OCI-LY7 (cell line): ENCODE results near the gene ZNF593OS. TPM values are rescaled to one million over a fixed set of nuclear protein-coding genes. Genes with fewer than 3 reads are reported as not detected.

Experiments
- BruUV-seq: library from RNA; stranded (reverse); fragments of 400-500 nt; replicated peaks from 2 replicates; lab custom pipeline; 2021; lab: Mats Ljungman, UMichigan
- CTCF ChIA-PET: fragments of 300-600 bp; sonication (Branson Sonifier 250); formaldehyde crosslinking; loops from one replicate; lab custom pipeline; 2022; ENCODE audit warnings: antibody characterized with exemption; ENCODE audit not compliant: unreplicated experiment; lab: Charles Lee
- POLR2A ChIA-PET: fragments of 300-600 bp; sonication (Branson Sonifier 250); formaldehyde crosslinking; loops from one replicate; lab custom pipeline; 2022; ENCODE audit warnings: antibody characterized with exemption; lab: Charles Lee
- DNase-seq: peaks from one replicate; pipeline ENCODE4 v3.0.0-alpha.2; 2015; ENCODE audit warnings: low spot score
- H2AFZ ChIP-seq: fragments of 200-600 bp; sonication (generic), shearing (Covaris generic); 2 replicates; pipeline ENCODE4 v1.6.1; 2014; ENCODE audit warnings: mild to moderate bottlenecking, antibody characterized with exemption, low read length, moderate library complexity
- H3K27ac ChIP-seq: fragments of 200-600 bp; sonication (generic); 2 replicates; pipeline ENCODE4 v1.5.1; 2014; ENCODE audit warnings: mixed run types, low read depth, mild to moderate bottlenecking, moderate library complexity, low read length, inconsistent platforms; ENCODE audit not compliant: poor library complexity, severe bottlenecking
- H3K36me3 ChIP-seq: fragments of 200-600 bp; sonication (generic); 2 replicates; pipeline ENCODE4 v1.6.1; 2014; ENCODE audit warnings: mild to moderate bottlenecking, antibody characterized with exemption, low read length, moderate library complexity, mixed read lengths; ENCODE audit not compliant: insufficient read depth
- H3K4me1 ChIP-seq: fragments of 200-600 bp; sonication (generic); 2 replicates; pipeline ENCODE4 v1.5.1; 2014; ENCODE audit warnings: mild to moderate bottlenecking, low read length; ENCODE audit not compliant: insufficient read depth, poor library complexity, severe bottlenecking
- H3K4me2 ChIP-seq: fragments of 200-600 bp; sonication (generic); 2 replicates; pipeline ENCODE4 v1.6.1; 2014; ENCODE audit warnings: mild to moderate bottlenecking, low read length
- H3K4me3 ChIP-seq: fragments of 200-600 bp; sonication (generic); 2 replicates; pipeline ENCODE4 v1.5.1; 2014; ENCODE audit warnings: mild to moderate bottlenecking, low read depth, low read length; ENCODE audit not compliant: poor library complexity, severe bottlenecking
- H3K79me2 ChIP-seq: fragments of 200-600 bp; sonication (generic); 2 replicates; pipeline ENCODE4 v1.6.1; 2016; ENCODE audit warnings: low read depth, mild to moderate bottlenecking, low read length, moderate library complexity, mixed read lengths; ENCODE audit not compliant: insufficient read depth
- H3K9me2 ChIP-seq: fragments of 200-600 bp; sonication (generic); 2 replicates; pipeline ENCODE4 v1.6.1; 2016; ENCODE audit warnings: mild to moderate bottlenecking, low read length, mixed read lengths; ENCODE audit not compliant: insufficient read depth
- H3K9me3 ChIP-seq: fragments of 200-600 bp; sonication (generic); 2 replicates; pipeline ENCODE4 v1.6.1; 2014; ENCODE audit warnings: mild to moderate bottlenecking, mixed run types, low read length, mixed read lengths
- H4K20me1 ChIP-seq: fragments of 200-600 bp; sonication (generic); 2 replicates; pipeline ENCODE4 v1.6.1; 2014; ENCODE audit warnings: mild to moderate bottlenecking, antibody characterized with exemption, low read length, moderate library complexity, mixed read lengths; ENCODE audit not compliant: insufficient read depth
- EZH2phosphoT487 ChIP-seq: fragments of 200-600 bp; sonication (generic); IDR thresholded peaks from 2 replicates; pipeline ENCODE4 v1.6.1; 2018; ENCODE audit warnings: low read depth, borderline replicate concordance, mild to moderate bottlenecking, mixed run types, antibody characterized with exemption, low read length, moderate library complexity, mixed read lengths
- intact Hi-C: fragments of 100-400 bp; cut with micrococcal nuclease; formaldehyde crosslinking; loops from one replicate; pipeline ENCODE4 v1.10.0; 2022; ENCODE audit not compliant: unreplicated experiment
- total RNA-seq, 2 experiments: library from RNA; depleted of rRNA in 1 of 2; stranded (reverse); fragments of >200 nt in 1 of 2; shearing (Covaris generic) in 1 of 2; gene quantifications; 2 replicates each; pipeline ENCODE4 v1.2.3, GENCODE V29; 2014 to 2022
- TF ChIP-seq, protein P1 (sequence below): fragments of 200-600 bp; sonication (generic); conservative IDR thresholded peaks from 2 replicates; pipeline ENCODE4 v1.5.1; 2014; ENCODE audit warnings: mild to moderate bottlenecking, antibody characterized with exemption, low read length, moderate library complexity, mixed read lengths

Gene ZNF593OS
- total RNA-seq, 2 experiments from 2014 or later, result not detected

DNA sequence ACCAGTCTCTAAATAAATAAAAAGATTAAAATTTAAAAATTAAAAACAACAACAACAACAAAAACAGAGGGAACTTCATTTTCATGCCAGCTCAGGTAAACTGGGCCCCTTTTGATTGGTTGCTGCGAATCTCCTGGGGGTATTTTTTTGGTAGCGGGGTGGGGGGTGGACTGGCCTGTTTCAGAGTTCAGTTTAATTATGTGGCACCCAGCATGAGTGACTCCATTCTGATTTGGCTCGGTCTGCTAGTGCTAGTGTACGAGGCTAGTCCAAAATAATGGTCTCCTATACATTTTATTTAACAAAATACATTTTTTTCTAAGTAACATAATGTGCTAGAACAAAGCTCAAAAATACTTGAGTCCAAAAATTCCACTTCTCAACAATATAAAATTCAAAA is 41.9 kb downstream of the ZNF593OS start:
- POLR2A ChIA-PET, result interaction anchor here (0.7 kb wide), 2 partner anchors 27 to 264 kb away, joined by 3 to 4 read pairs; no protein-coding TSS in a partner anchor
- BruUV-seq, result no TSS peak

DNA sequence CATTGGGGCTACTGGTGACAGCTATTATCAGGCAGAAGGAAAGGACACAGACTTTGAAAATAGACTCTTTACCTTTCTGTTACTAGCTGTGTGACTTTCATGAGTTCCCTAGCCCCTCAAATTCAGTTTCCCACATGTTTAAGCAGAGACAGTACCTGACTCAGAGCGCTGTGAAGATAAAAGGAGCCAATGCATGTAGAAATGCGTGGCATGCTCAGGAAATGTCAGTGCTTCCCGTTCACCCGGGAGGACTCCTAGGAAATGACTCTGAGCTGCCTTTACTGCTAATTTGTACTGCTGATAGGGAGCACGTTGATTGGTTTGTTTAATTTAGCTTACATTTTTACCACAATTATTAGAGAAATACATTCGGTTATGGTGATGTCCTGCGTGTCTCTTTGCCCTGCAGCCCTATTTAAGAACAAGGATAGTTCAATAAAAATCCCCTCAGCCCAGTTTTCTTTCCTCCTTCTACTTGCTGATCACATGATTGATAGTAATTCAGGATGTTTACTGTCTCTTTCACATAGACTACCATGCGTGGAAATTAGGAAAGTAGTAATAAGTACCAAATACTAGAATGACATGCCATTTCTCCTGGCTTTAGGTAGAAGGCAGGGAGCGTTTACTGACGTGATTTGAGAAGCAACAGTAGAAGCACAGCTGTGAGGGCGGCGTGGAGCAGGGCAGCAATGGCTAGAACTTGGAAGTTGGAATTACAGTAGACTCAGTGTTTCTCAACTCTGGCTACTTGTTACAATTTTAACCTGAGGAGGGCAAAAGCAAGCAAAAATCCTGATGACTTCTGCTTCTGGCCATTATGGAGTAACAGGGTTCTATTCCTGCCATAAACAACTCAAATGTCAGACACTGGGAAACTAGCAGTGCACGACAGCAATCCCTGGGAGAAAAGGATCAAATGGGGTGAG is 44.1 kb downstream of the ZNF593OS start:
- CTCF ChIA-PET, result interaction anchor here (1.0 kb wide), 1 partner anchor 18 kb away, joined by 3 read pairs; no protein-coding TSS in a partner anchor
- peaks cover 20% of the 10 kb centered on the region for H3K36me3 ChIP-seq
- intact Hi-C loops, result no loop called here
- POLR2A ChIA-PET, result interaction anchor here (0.6 to 2.2 kb wide), 5 partner anchors 11 to 224 kb away, joined by 3 to 12 read pairs (median 3); no protein-coding TSS in a partner anchor
- peak overlapping the region; percentile 78 for H3K27ac ChIP-seq
- no peak overlapping the region for H2AFZ ChIP-seq
- DNase-seq, result no peak
- H3K9me2 ChIP-seq, result no peaks in the 10 kb centered on the region
- TF ChIP-seq EZH2phosphoT487, result no peak
- TF ChIP-seq, protein P1, sequence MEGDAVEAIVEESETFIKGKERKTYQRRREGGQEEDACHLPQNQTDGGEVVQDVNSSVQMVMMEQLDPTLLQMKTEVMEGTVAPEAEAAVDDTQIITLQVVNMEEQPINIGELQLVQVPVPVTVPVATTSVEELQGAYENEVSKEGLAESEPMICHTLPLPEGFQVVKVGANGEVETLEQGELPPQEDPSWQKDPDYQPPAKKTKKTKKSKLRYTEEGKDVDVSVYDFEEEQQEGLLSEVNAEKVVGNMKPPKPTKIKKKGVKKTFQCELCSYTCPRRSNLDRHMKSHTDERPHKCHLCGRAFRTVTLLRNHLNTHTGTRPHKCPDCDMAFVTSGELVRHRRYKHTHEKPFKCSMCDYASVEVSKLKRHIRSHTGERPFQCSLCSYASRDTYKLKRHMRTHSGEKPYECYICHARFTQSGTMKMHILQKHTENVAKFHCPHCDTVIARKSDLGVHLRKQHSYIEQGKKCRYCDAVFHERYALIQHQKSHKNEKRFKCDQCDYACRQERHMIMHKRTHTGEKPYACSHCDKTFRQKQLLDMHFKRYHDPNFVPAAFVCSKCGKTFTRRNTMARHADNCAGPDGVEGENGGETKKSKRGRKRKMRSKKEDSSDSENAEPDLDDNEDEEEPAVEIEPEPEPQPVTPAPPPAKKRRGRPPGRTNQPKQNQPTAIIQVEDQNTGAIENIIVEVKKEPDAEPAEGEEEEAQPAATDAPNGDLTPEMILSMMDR, result no peak
- peaks cover 32% of the 10 kb centered on the region for H3K4me1 ChIP-seq
- H3K9me3 ChIP-seq, result no peaks in the 10 kb centered on the region
- no peaks in the 10 kb centered on the region for H4K20me1 ChIP-seq
- H3K4me3 ChIP-seq, result no peak overlapping the region
- H3K4me2 ChIP-seq, result peak overlapping the region; percentile 57; the same call in 1 of the 2 replicates
- no TSS peak for BruUV-seq
- H3K79me2 ChIP-seq, result peaks cover 9% of the 10 kb centered on the region; the same call in 1 of the 2 replicates

More for the DNA sequence above, 41.9 kb downstream of the ZNF593OS start:
- no peak for TF ChIP-seq EZH2phosphoT487
- TF ChIP-seq, protein P1, result no peak
- Histone ChIP-seq H3K9me3 (no peaks in the 10 kb centered on the region), H2AFZ (no peak overlapping the region), H3K4me2 (no peak overlapping the region), H3K4me1 (peaks cover 30% of the 10 kb centered on the region), H3K79me2 (peaks cover 9% of the 10 kb centered on the region; the same call in 1 of the 2 replicates), H3K27ac (no peak overlapping the region), H4K20me1 (no peaks in the 10 kb centered on the region), H3K36me3 (no peaks in the 10 kb centered on the region), H3K4me3 (no peak overlapping the region), H3K9me2 (no peaks in the 10 kb centered on the region)
- CTCF ChIA-PET, result no interaction called here
- DNase-seq, result no peak
- intact Hi-C loops, result no loop called here
